ENCODE results near the gene FADS3.

- TF ChIP-seq CTCF (conservative IDR thresholded peaks at IDR 0.05; ENCODE audit: low read depth, low read length) (peak; percentile 88), RCOR1 (IDR thresholded peaks at IDR 0.05; ENCODE audit: insufficient replicate concordance, low read length) (no peak), USF2 (IDR thresholded peaks at IDR 0.05; ENCODE audit: low read depth, low read length) (no peak), CEBPB (IDR thresholded peaks at IDR 0.05; ENCODE audit: low read depth, low read length) (no peak), RAD21 (IDR thresholded peaks at IDR 0.05; ENCODE audit: low read length) (peak; percentile 91), POLR2A (IDR thresholded peaks at IDR 0.05; ENCODE audit: low read depth, low read length) (no peak), ELK1 (IDR thresholded peaks at IDR 0.05; ENCODE audit: borderline replicate concordance, low read depth, low read length) (no peak), SMC3 (IDR thresholded peaks at IDR 0.05; ENCODE audit: low read depth, low read length) (peak; percentile 91)
Observed at GRCh38 chr11:61897387-61898246, 6.3 kb upstream of the FADS3 start.
